Liver (tissue), 2 donors: Measurements from ENCODE around the gene CMTM4.

Source experiments
- JUND ChIP-seq, 2 donors: IDR thresholded peaks; 2 replicates each; pipeline ENCODE4 v1.6.1; 2016; ENCODE audit warnings: antibody characterized with exemption in 2 of 2
- YY1 ChIP-seq: IDR thresholded peaks from 2 replicates; pipeline ENCODE4 v1.6.1; 2016; ENCODE audit warnings: antibody characterized with exemption, mild to moderate bottlenecking
- donor health status: healthy.

DNA sequence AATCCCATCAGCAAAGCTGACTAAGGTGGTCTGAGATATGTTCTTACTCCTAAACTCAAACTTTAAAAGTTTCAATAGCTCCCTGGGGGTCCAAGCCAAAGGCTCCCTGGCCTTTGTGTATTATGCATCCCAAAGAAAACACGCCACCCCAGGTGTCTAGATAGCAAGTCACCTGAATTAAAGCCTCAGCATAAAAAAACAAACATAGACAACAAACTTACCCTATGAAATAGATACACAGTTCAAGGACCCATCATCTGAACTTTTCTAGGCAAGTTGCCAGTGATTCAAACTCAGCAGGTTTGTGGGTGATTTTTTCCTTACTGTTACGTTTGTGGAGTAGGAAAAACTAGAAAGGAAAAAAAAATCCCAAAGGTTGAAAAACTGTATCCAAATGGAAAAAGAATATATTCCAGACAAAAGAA is 79.5 kb downstream of the CMTM4 start:
- TF ChIP-seq JUND (IDR thresholded peaks at IDR 0.05) (peak in 1 of 2 donors; percentile 84), YY1 (peak; percentile 37)
